Activated naive CD8-positive, alpha-beta T cell treated with anti-CD3 and anti-CD28 coated beads, Interleukin-2, amount 10 ng/mL, durations not matched to agents 7 days and 5 days (primary cell): ENCODE measurements around the gene NOS1AP. TPM values are rescaled to one million over a fixed set of nuclear protein-coding genes. Genes with fewer than 3 reads are reported as not detected.

ENCODE experiments used
- ATAC-seq: fragments of 150-1000 bp; cut with Tn5 transposase; one replicate; pipeline ENCODE4 v1.10.0; 2021; ENCODE audit warnings: low read depth, moderate library complexity
- POLR2A ChIA-PET: fragments of 350-600 bp; sonication (Branson Sonifier 250); formaldehyde crosslinking; loops from one replicate; lab custom pipeline; 2021; ENCODE audit warnings: antibody characterized with exemption; lab: Charles Lee
- DNase-seq: peaks from one replicate; pipeline ENCODE4 v3.0.0; 2021
- H3K27ac Mint-ChIP-seq: one replicate; pipeline ENCODE4 v1.8.0; 2022; ENCODE audit warnings: mild to moderate bottlenecking, mixed read lengths
- H3K27me3 Mint-ChIP-seq: one replicate; pipeline ENCODE4 v1.8.0; 2022; ENCODE audit warnings: mild to moderate bottlenecking, moderate library complexity, mixed read lengths
- H3K36me3 Mint-ChIP-seq: one replicate; pipeline ENCODE4 v1.8.0; 2021; ENCODE audit warnings: mild to moderate bottlenecking, mixed read lengths
- H3K4me1 Mint-ChIP-seq: one replicate; pipeline ENCODE4 v1.8.0; 2021; ENCODE audit warnings: mixed read lengths
- H3K4me3 Mint-ChIP-seq: one replicate; pipeline ENCODE4 v1.8.0; 2022; ENCODE audit warnings: mild to moderate bottlenecking, moderate library complexity, mixed read lengths
- H3K9me3 Mint-ChIP-seq: one replicate; pipeline ENCODE4 v1.8.0; 2021; ENCODE audit warnings: mixed read lengths
- total RNA-seq, 2 experiments: library from RNA; stranded (reverse); gene quantifications; one replicate each; pipeline ENCODE4 v1.2.3, GENCODE V29; 2021

The NOS1AP gene
- total RNA-seq, 2 experiments from 2014 or later = not detected

DNA sequence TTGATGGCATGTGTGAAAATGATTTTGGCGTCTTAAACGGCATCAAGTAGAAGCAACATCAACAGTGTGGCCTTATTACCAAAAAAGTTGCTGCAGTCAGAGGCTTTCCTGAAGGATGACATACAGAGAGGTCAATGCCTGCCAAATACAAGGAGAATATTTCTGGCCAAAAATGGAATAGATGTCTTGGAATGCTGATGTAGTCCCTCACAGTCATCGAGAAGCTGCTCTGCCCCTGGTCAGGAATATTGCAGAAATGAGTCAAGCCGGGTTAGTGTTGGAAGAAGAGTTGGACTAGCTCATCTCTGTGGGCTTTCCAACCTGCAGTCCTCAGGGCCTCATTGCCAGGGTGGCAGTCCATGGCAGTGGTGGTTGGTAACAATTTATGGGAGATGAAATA is 42.1 kb downstream of the NOS1AP start:
- ATAC-seq = no peak
- Mint-ChIP-seq H3K9me3 (peaks cover 2% of the 10 kb centered on the region), H3K4me1 (peaks cover 2% of the 10 kb centered on the region), H3K36me3 (no peaks in the 10 kb centered on the region), H3K27ac (no peak overlapping the region), H3K4me3 (no peak overlapping the region), H3K27me3 (peaks cover 13% of the 10 kb centered on the region)
- no peak for DNase-seq
- POLR2A ChIA-PET = no interaction called here

DNA sequence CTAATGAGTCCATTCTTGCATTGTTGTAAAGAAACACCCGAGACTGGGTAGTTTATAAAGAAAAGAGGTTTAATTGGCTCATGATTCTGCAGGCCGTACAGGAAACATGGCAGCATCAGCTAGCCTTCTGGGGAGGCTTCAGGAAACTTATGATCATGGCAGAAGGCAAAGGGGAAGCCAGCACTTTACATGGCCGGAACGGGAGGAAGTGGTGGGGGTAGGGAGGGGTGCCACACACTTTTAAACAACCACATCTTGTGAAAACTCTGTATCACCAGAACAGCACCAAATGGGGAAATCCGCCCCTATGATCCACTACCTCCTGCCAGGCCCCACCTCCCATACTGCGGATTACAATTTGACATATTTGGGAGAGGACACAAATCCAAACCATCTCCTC is 43.9 kb downstream of the NOS1AP start:
- peaks cover 2% of the 10 kb centered on the region for H3K4me1 Mint-ChIP-seq
- no peaks in the 10 kb centered on the region for H3K36me3 Mint-ChIP-seq
- peaks cover 2% of the 10 kb centered on the region for H3K9me3 Mint-ChIP-seq
- no peak for ATAC-seq
- H3K27me3 Mint-ChIP-seq = peaks cover 13% of the 10 kb centered on the region
- no peak overlapping the region for H3K27ac Mint-ChIP-seq
- POLR2A ChIA-PET = no interaction called here
- DNase-seq = no peak
- H3K4me3 Mint-ChIP-seq = no peak overlapping the region

GRCh38 chr1:162117039-162117774 is 47.7 kb downstream of the NOS1AP start:
- DNase-seq (no peak), ATAC-seq (no peak)
- H3K4me3 Mint-ChIP-seq = no peak overlapping the region

DNA sequence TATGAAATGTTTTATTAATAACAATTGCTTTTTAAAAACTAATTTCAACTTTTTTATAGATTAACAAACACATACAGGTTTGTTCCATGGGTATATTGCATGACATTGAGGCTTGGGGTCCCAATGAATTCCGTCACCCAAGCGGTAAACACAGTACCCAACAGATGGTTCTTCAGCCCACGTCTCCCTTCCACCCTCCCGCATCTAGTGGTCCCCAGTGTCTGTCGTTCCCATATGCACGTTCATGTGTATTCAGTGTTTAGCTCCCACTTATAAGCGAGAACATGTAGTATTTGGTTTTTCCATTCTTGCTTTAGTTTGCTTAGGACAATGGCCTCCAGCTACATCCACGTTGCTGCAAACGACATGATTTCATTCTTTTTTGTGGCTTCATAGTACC is 48.6 kb downstream of the NOS1AP start:
- ATAC-seq (no peak), DNase-seq (no peak)
- Mint-ChIP-seq H3K4me1 (peaks cover 2% of the 10 kb centered on the region), H3K9me3 (no peaks in the 10 kb centered on the region), H3K27ac (no peak overlapping the region), H3K27me3 (peaks cover 11% of the 10 kb centered on the region), H3K36me3 (no peaks in the 10 kb centered on the region), H3K4me3 (no peak overlapping the region)
- POLR2A ChIA-PET = no interaction called here

More at GRCh38 chr1:162117039-162117774, 47.7 kb downstream of the NOS1AP start:
- H3K9me3 Mint-ChIP-seq = no peaks in the 10 kb centered on the region
- H3K27me3 Mint-ChIP-seq = peaks cover 13% of the 10 kb centered on the region
- peaks cover 2% of the 10 kb centered on the region for H3K4me1 Mint-ChIP-seq
- no peak overlapping the region for H3K27ac Mint-ChIP-seq
- POLR2A ChIA-PET = no interaction called here
- no peaks in the 10 kb centered on the region for H3K36me3 Mint-ChIP-seq

DNA sequence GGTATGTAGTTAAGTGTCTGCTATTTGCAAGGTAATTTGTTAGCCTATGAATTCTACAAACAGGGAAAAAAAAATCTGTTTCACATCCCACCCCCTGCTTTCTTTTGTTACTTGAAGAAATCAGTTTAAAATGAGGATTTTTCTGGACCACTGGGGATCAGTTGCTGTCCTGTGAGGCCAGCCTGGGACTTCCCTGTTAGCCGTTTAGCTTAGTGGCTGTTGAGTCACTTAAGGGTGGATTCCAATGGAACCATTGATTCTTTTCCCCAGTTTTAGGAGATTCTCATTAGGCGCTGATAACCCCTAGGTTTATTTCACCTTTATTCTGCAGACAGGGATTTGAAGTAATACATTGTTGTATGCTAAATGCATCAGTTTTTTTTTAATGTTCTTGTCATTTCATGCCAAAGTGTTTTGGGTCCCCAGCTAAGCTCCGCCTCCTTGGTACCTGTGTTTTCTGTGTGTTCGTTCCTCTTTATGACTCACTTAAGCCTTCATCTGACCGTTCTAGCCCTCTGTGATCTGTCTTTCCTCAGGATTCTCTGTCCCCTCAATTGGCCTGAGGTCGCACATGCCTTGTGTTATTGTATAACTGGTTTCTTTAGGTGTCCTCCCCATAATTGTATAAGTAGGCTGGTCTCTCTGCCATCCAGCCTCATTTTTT is 59.3 kb downstream of the NOS1AP start:
- peaks cover 25% of the 10 kb centered on the region for H3K27me3 Mint-ChIP-seq
- ATAC-seq = no peak
- H3K4me3 Mint-ChIP-seq = no peak overlapping the region
- no peaks in the 10 kb centered on the region for H3K9me3 Mint-ChIP-seq
- POLR2A ChIA-PET = no interaction called here
- H3K4me1 Mint-ChIP-seq = no peaks in the 10 kb centered on the region
- H3K36me3 Mint-ChIP-seq = no peaks in the 10 kb centered on the region
- no peak overlapping the region for H3K27ac Mint-ChIP-seq
- no peak for DNase-seq

DNA sequence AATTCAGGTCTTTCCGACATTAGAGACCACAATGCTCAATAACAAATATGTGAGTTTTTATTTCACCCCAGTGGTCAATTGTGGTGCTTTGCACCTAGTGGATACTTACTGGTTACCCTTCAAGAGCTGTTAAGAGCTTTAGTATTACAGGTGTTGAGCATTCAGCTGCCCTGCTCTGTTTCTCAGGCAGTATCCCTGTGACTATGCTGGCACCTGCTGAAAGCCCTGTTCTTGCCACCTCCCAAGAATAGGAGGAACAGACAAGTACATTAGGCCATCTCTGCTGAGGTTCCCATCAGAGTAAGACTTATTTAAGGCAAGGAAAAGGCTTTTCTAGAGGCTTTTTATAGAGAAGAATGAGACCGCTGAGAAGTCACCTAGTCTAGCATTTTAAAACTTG is 60.8 kb downstream of the NOS1AP start:
- no peak for ATAC-seq
- H3K4me1 Mint-ChIP-seq = no peaks in the 10 kb centered on the region

GRCh38 chr1:162131400-162132321 is 62.2 kb downstream of the NOS1AP start:
- DNase-seq (no peak), ATAC-seq (no peak)
- Mint-ChIP-seq H3K27ac (no peak overlapping the region), H3K9me3 (no peaks in the 10 kb centered on the region), H3K4me1 (no peaks in the 10 kb centered on the region), H3K27me3 (peaks cover 25% of the 10 kb centered on the region), H3K36me3 (no peaks in the 10 kb centered on the region), H3K4me3 (no peak overlapping the region)
- POLR2A ChIA-PET = no interaction called here

More for the DNA sequence above, 60.8 kb downstream of the NOS1AP start:
- H3K27me3 Mint-ChIP-seq = peaks cover 29% of the 10 kb centered on the region
- H3K27ac Mint-ChIP-seq = no peak overlapping the region
- POLR2A ChIA-PET = no interaction called here
- H3K9me3 Mint-ChIP-seq = no peaks in the 10 kb centered on the region
- no peak overlapping the region for H3K4me3 Mint-ChIP-seq
- no peaks in the 10 kb centered on the region for H3K36me3 Mint-ChIP-seq
- no peak for DNase-seq

- no peak overlapping the region for H3K4me3 Mint-ChIP-seq
- peaks cover 1% of the 10 kb centered on the region for H3K4me1 Mint-ChIP-seq
- no peaks in the 10 kb centered on the region for H3K36me3 Mint-ChIP-seq
- no peak for ATAC-seq
- H3K27me3 Mint-ChIP-seq = peaks cover 26% of the 10 kb centered on the region
- DNase-seq = no peak
- no peaks in the 10 kb centered on the region for H3K9me3 Mint-ChIP-seq
- POLR2A ChIA-PET = no interaction called here
- no peak overlapping the region for H3K27ac Mint-ChIP-seq
These were observed 64.1 kb downstream of the NOS1AP start for GRCh38 chr1:162133566-162133965.

GRCh38 chr1:162134646-162135045 is 65.2 kb downstream of the NOS1AP start:
- Mint-ChIP-seq H3K4me3 (no peak overlapping the region), H3K9me3 (no peaks in the 10 kb centered on the region), H3K27ac (no peak overlapping the region), H3K36me3 (no peaks in the 10 kb centered on the region), H3K4me1 (peaks cover 1% of the 10 kb centered on the region), H3K27me3 (peaks cover 23% of the 10 kb centered on the region)
- DNase-seq (no peak), ATAC-seq (no peak)
- POLR2A ChIA-PET = no interaction called here

GRCh38 chr1:162135271-162135775 is 65.8 kb downstream of the NOS1AP start:
- H3K4me3 Mint-ChIP-seq = no peak overlapping the region
- no peaks in the 10 kb centered on the region for H3K9me3 Mint-ChIP-seq
- no peak overlapping the region for H3K27ac Mint-ChIP-seq
- POLR2A ChIA-PET = no interaction called here
- peaks cover 1% of the 10 kb centered on the region for H3K4me1 Mint-ChIP-seq
- H3K27me3 Mint-ChIP-seq = peaks cover 19% of the 10 kb centered on the region
- DNase-seq (no peak), ATAC-seq (no peak)
- no peaks in the 10 kb centered on the region for H3K36me3 Mint-ChIP-seq

GRCh38 chr1:162136760-162137159 is 67.3 kb downstream of the NOS1AP start:
- H3K27me3 Mint-ChIP-seq = peaks cover 23% of the 10 kb centered on the region
- POLR2A ChIA-PET = no interaction called here
- no peaks in the 10 kb centered on the region for H3K9me3 Mint-ChIP-seq
- H3K36me3 Mint-ChIP-seq = no peaks in the 10 kb centered on the region
- no peak for ATAC-seq
- no peak for DNase-seq
- no peak overlapping the region for H3K27ac Mint-ChIP-seq
- H3K4me1 Mint-ChIP-seq = peaks cover 1% of the 10 kb centered on the region
- H3K4me3 Mint-ChIP-seq = no peak overlapping the region

DNA sequence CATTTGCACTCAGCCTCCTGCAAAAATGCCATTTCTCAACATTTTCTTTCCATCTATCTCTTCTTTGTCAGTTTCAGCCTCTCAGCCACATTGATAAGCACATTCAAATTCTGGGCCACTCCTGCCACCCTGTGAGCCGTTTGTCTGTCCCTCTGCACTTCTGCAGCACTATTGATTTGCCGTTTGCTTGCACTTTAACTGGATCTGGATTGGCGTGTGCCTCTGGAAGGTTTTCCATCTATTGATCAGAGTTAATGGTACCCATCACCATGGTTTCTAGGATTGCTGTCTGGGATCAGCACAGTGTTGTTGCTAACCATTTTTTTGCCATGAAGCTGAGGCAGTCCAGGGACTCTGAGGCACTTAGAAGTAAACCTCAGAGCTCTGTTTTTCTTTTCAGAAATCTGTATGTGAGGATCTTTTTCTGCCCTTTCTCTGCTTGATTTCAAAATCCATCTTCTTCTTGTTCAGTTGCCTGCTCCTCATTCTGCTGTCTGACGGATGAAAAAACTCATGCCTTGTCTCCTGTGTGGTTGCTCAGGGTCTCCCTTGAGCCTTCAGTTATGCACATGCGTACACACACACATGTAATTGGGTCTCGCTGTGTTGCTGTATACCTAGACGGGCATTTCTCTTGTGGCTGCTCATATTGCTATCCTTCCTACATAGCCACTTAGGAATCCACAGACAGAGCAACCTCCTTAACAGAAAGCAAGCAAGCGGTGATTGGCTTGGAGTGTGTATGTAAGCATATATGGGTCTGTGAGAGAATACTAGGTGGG is 67.9 kb downstream of the NOS1AP start:
- no peak for ATAC-seq

GRCh38 chr1:162138112-162138511 is 68.6 kb downstream of the NOS1AP start:
- POLR2A ChIA-PET = no interaction called here
- Mint-ChIP-seq H3K9me3 (no peaks in the 10 kb centered on the region), H3K4me3 (no peak overlapping the region), H3K27me3 (peaks cover 26% of the 10 kb centered on the region), H3K36me3 (no peaks in the 10 kb centered on the region), H3K4me1 (peaks cover 1% of the 10 kb centered on the region), H3K27ac (no peak overlapping the region)
- no peak for DNase-seq
- no peak for ATAC-seq

More for the DNA sequence above, 67.9 kb downstream of the NOS1AP start:
- no peak for DNase-seq
- Mint-ChIP-seq H3K27ac (no peak overlapping the region), H3K4me3 (peak overlapping the region; percentile 11), H3K27me3 (peaks cover 25% of the 10 kb centered on the region), H3K9me3 (no peaks in the 10 kb centered on the region), H3K4me1 (peaks cover 1% of the 10 kb centered on the region), H3K36me3 (no peaks in the 10 kb centered on the region)
- POLR2A ChIA-PET = no interaction called here
